CD8-positive, alpha-beta memory T cell (primary cell): ENCODE data around the gene TMEM120B. TPM values are rescaled to one million over a fixed set of nuclear protein-coding genes. Genes with fewer than 3 reads are reported as not detected.
A peak's percentile ranks its signal among the peaks of the same experiment; 100 is the strongest.

ENCODE experiments used
- CTCF ChIA-PET: fragments of 350-600 bp; sonication (Branson Sonifier 250); formaldehyde crosslinking; loops from one replicate; lab custom pipeline; 2021; ENCODE audit warnings: antibody characterized with exemption; lab: Charles Lee
- POLR2A ChIA-PET: fragments of 350-600 bp; sonication (Branson Sonifier 250); formaldehyde crosslinking; loops from one replicate; lab custom pipeline; 2021; ENCODE audit warnings: antibody characterized with exemption; lab: Charles Lee
- DNase-seq, 5 donors: peaks; one replicate each; pipeline versions ENCODE4 v3.0.0 to v3.0.0-alpha.2; 2020 to 2022; ENCODE audit warnings: mixed read lengths in 1 of 5
- H3K27ac ChIP-seq: one replicate; pipeline ENCODE4 v1.7.0; 2013; ENCODE audit warnings: low read depth, mild to moderate bottlenecking, low read length, moderate library complexity
- H3K27me3 ChIP-seq: 2 replicates; pipeline ENCODE4 v1.7.0; 2013; ENCODE audit warnings: low read length, mild to moderate bottlenecking; ENCODE audit not compliant: insufficient read depth, poor library complexity, severe bottlenecking
- H3K36me3 ChIP-seq: 2 replicates; pipeline ENCODE4 v1.7.0; 2013; ENCODE audit warnings: mild to moderate bottlenecking, low read length, moderate library complexity; ENCODE audit not compliant: insufficient read depth
- H3K4me1 ChIP-seq: 2 replicates; pipeline ENCODE4 v1.7.0; 2013; ENCODE audit warnings: mild to moderate bottlenecking, low read length, moderate library complexity; ENCODE audit not compliant: insufficient read depth
- H3K4me3 ChIP-seq: 2 replicates; pipeline ENCODE4 v1.7.0; 2013; ENCODE audit warnings: mild to moderate bottlenecking, low read length
- H3K9me3 ChIP-seq: 2 replicates; pipeline ENCODE4 v1.7.0; 2013; ENCODE audit warnings: mild to moderate bottlenecking, low read length
- H3K27ac Mint-ChIP-seq, 8 donors: one replicate each; pipeline ENCODE4 v1.8.0; 2020 to 2021; ENCODE audit warnings: mixed read lengths in 8 of 8, mild to moderate bottlenecking in 6 of 8, inconsistent platforms in 3 of 8, moderate library complexity in 3 of 8
- H3K27me3 Mint-ChIP-seq, 2 donors: one replicate each; pipeline ENCODE4 v1.8.0; 2020 to 2021; ENCODE audit warnings: mixed read lengths in 2 of 2, mild to moderate bottlenecking in 1 of 2, moderate library complexity in 1 of 2
- H3K36me3 Mint-ChIP-seq, 3 donors: one replicate each; pipeline ENCODE4 v1.8.0; 2020 to 2021; ENCODE audit warnings: mixed read lengths in 3 of 3, inconsistent platforms in 1 of 3, mild to moderate bottlenecking in 1 of 3
- H3K4me1 Mint-ChIP-seq, 3 donors: one replicate each; pipeline ENCODE4 v1.8.0; 2020 to 2021; ENCODE audit warnings: mixed read lengths in 3 of 3, inconsistent platforms in 1 of 3, mild to moderate bottlenecking in 1 of 3
- H3K4me3 Mint-ChIP-seq, 7 donors: one replicate each; pipeline ENCODE4 v1.8.0; 2020 to 2021; ENCODE audit warnings: mixed read lengths in 7 of 7, mild to moderate bottlenecking in 6 of 7, moderate library complexity in 4 of 7, inconsistent platforms in 2 of 7
- H3K9me3 Mint-ChIP-seq, 5 donors: one replicate each; pipeline ENCODE4 v1.8.0; 2020 to 2022; ENCODE audit warnings: mixed read lengths in 5 of 5, mild to moderate bottlenecking in 3 of 5, moderate library complexity in 2 of 5, inconsistent platforms in 1 of 5
- polyA plus RNA-seq: library from polyadenylated mRNA; unstranded; fragments of 300-500 nt; fragmentation: Illumina TruSeq; gene quantifications from one replicate; pipeline ENCODE4 v1.2.3, GENCODE V29; 2021
- total RNA-seq, 2 experiments: library from RNA; stranded (reverse); gene quantifications; one replicate each; pipeline ENCODE4 v1.2.3, GENCODE V29; 2021

Gene TMEM120B
- total and polyA plus RNA-seq, 3 experiments from 2014 or later = 3.9 to 15.2 (median 12.5) TPM

GRCh38 chr12:121802843-121803698 lies 90.5 kb downstream of the TMEM120B start:
- H3K4me3 Mint-ChIP-seq = peak overlapping the region; percentile 91 to 99 (median 95)
- CTCF ChIA-PET = interaction anchor here (1.0 to 44.0 kb wide), 5 partner anchors 3 to 90 kb away, joined by 3 to 1908 read pairs (median 9); partner anchors contain the start of genes PSMD9, RHOF and SETD1B
- peaks cover 28% of the 10 kb centered on the region for H3K4me1 ChIP-seq

GRCh38 chr12:121803861-121804416 lies 91.4 kb downstream of the TMEM120B start, which contains the start of gene SETD1B:
SETD1B (plus strand) TSS chr12:121804009; CDS start chr12:121804738, 729 bp downstream.
- H3K9me3 Mint-ChIP-seq = no peaks in the 10 kb centered on the region
- CTCF ChIA-PET = interaction anchor here (38.2 to 44.0 kb wide), 2 partner anchors 4 to 22 kb away, joined by 1908 read pairs; partner anchors contain the start of genes RHOF and SETD1B
- DNase-seq = peak in 3 of 5 donors; percentile 55 to 65 (median 64)
- H3K4me1 ChIP-seq = peaks cover 23% of the 10 kb centered on the region
- H3K27me3 Mint-ChIP-seq = peaks cover 0 to 1% of the 10 kb centered on the region in 2 donors
- H3K36me3 Mint-ChIP-seq = peaks cover 0 to 65% (median 5%) of the 10 kb centered on the region in 3 donors
- no peaks in the 10 kb centered on the region for H3K27me3 ChIP-seq
- POLR2A ChIA-PET = interaction anchor here (0.5 to 12.2 kb wide), 19 partner anchors 8 to 902 kb away, joined by 3 to 277 read pairs (median 4); partner anchors contain the start of genes DIABLO, ORAI1, PSMD9 and RHOF
- H3K4me1 Mint-ChIP-seq = peaks cover 24 to 38% (median 36%) of the 10 kb centered on the region in 3 donors
- H3K27ac Mint-ChIP-seq = peak within 1 kb of the TSS; percentile 96 to 99 (median 98)
- H3K9me3 ChIP-seq = no peaks in the 10 kb centered on the region
- H3K4me3 ChIP-seq = peak within 1 kb of the TSS; percentile 83
- H3K4me3 Mint-ChIP-seq = peak within 1 kb of the TSS; percentile 93 to 100 (median 97)
- peak within 1 kb of the TSS; percentile 94 for H3K27ac ChIP-seq
- peaks cover 16% of the 10 kb centered on the region for H3K36me3 ChIP-seq

More at GRCh38 chr12:121802843-121803698, 90.5 kb downstream of the TMEM120B start:
- POLR2A ChIA-PET = interaction anchor here (0.5 to 12.2 kb wide), 20 partner anchors 8 to 1557 kb away, joined by 3 to 277 read pairs (median 4); partner anchors contain the start of genes DIABLO, ORAI1, PSMD9 and RHOF
- Mint-ChIP-seq H3K27me3 (peaks cover 0 to 1% of the 10 kb centered on the region in 2 donors), H3K36me3 (peaks cover 0 to 66% (median 8%) of the 10 kb centered on the region in 3 donors), H3K27ac (peak overlapping the region; percentile 95 to 99 (median 97)), H3K9me3 (no peaks in the 10 kb centered on the region), H3K4me1 (peaks cover 31 to 42% (median 38%) of the 10 kb centered on the region in 3 donors)
- no peaks in the 10 kb centered on the region for H3K9me3 ChIP-seq
- H3K27me3 ChIP-seq = no peaks in the 10 kb centered on the region
- DNase-seq = peak; percentile 83 to 96 (median 91)
- H3K27ac ChIP-seq = peak overlapping the region; percentile 94
- peak overlapping the region; percentile 83 for H3K4me3 ChIP-seq
- peaks cover 18% of the 10 kb centered on the region for H3K36me3 ChIP-seq

DNA sequence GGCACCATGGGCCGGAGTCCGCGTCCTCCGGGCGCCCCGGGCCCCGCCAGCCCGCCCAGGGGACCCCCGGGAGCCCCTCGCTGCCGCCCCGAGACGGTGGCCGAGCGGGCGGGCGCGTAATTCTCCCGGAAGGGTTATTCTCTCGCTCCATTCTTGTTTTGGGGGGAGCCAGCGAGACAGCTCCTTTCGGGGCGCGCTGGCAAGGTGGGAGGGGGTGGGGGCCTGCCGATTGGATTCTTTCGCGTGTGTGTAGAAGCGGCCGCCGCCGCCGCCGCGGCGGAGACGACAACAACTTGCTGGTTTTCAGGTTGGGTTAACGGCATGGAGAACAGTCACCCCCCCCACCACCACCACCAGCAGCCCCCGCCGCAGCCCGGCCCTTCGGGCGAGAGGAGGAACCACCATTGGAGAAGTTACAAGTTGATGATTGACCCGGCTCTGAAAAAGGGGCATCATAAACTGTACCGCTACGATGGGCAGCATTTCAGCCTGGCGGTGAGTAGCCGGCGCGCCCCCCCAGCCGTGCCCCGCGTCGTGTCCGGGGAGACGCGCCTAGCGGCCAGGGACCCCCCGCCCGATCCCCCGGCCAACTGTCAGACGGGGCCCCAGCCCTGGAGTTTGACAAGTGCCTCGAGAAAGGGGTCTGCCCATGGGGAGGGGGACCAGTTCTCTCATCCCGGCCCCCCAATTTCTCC lies 92.0 kb downstream of the TMEM120B start:
- H3K4me1 ChIP-seq = peaks cover 18% of the 10 kb centered on the region
- H3K27me3 Mint-ChIP-seq = peaks cover 0 to 1% of the 10 kb centered on the region in 2 donors
- peak; percentile 48 to 82 (median 62) for DNase-seq
- H3K27ac ChIP-seq = peak overlapping the region; percentile 75
- peak overlapping the region; percentile 92 to 99 (median 96) for H3K27ac Mint-ChIP-seq
- H3K36me3 Mint-ChIP-seq = peaks cover 0 to 66% (median 9%) of the 10 kb centered on the region in 3 donors
- peak overlapping the region; percentile 93 to 100 (median 97) for H3K4me3 Mint-ChIP-seq
- no peaks in the 10 kb centered on the region for H3K9me3 ChIP-seq
- H3K4me3 ChIP-seq = peak overlapping the region; percentile 78
- no peaks in the 10 kb centered on the region for H3K27me3 ChIP-seq
- ChIA-PET POLR2A (interaction anchor here (0.6 to 12.2 kb wide), 17 partner anchors 7 to 902 kb away, joined by 3 to 277 read pairs (median 4); partner anchors contain the start of genes DIABLO, MLXIP, ORAI1 and PSMD9), CTCF (interaction anchor here (38.2 to 44.0 kb wide), 2 partner anchors 4 to 22 kb away, joined by 1908 read pairs; partner anchors contain the start of genes RHOF and SETD1B)
- peaks cover 23 to 40% (median 37%) of the 10 kb centered on the region in 3 donors for H3K4me1 Mint-ChIP-seq
- peaks cover 20% of the 10 kb centered on the region for H3K36me3 ChIP-seq
- no peaks in the 10 kb centered on the region for H3K9me3 Mint-ChIP-seq

GRCh38 chr12:121805171-121806008 lies 92.8 kb downstream of the TMEM120B start:
- H3K27ac ChIP-seq = peak overlapping the region; percentile 75
- CTCF ChIA-PET = interaction anchor here (38.2 kb wide), 1 partner anchor 23 kb away, joined by 1908 read pairs; the partner anchor contains the start of genes RHOF and SETD1B
- POLR2A ChIA-PET = interaction anchor here (0.5 to 9.1 kb wide), 7 partner anchors 12 to 509 kb away, joined by 3 to 235 read pairs (median 4); partner anchors contain the start of genes CAMKK2, RHOF and TMEM120B
- peak overlapping the region; percentile 75 to 99 (median 98) for H3K27ac Mint-ChIP-seq
- peak overlapping the region; percentile 93 to 100 (median 97) for H3K4me3 Mint-ChIP-seq
- H3K9me3 ChIP-seq = no peaks in the 10 kb centered on the region
- peaks cover 25% of the 10 kb centered on the region for H3K36me3 ChIP-seq
- peaks cover 23 to 43% (median 42%) of the 10 kb centered on the region in 3 donors for H3K4me1 Mint-ChIP-seq
- H3K4me1 ChIP-seq = peaks cover 18% of the 10 kb centered on the region
- no peaks in the 10 kb centered on the region for H3K27me3 ChIP-seq
- H3K27me3 Mint-ChIP-seq = peaks cover 0 to 1% of the 10 kb centered on the region in 2 donors
- H3K4me3 ChIP-seq = peak overlapping the region; percentile 90
- H3K9me3 Mint-ChIP-seq = no peaks in the 10 kb centered on the region
- peaks cover 0 to 70% (median 11%) of the 10 kb centered on the region in 3 donors for H3K36me3 Mint-ChIP-seq
- DNase-seq = peak in 1 of 5 donors; percentile 43

- peak overlapping the region; percentile 90 for H3K4me3 ChIP-seq
- Mint-ChIP-seq H3K27ac (peak overlapping the region; percentile 91 to 99 (median 98)), H3K9me3 (no peaks in the 10 kb centered on the region), H3K27me3 (peaks cover 0 to 1% of the 10 kb centered on the region in 2 donors), H3K4me3 (peak overlapping the region; percentile 93 to 100 (median 97)), H3K36me3 (peaks cover 0 to 74% (median 11%) of the 10 kb centered on the region in 3 donors), H3K4me1 (peaks cover 28 to 49% (median 49%) of the 10 kb centered on the region in 3 donors)
- H3K9me3 ChIP-seq = no peaks in the 10 kb centered on the region
- peaks cover 25% of the 10 kb centered on the region for H3K4me1 ChIP-seq
- no peaks in the 10 kb centered on the region for H3K27me3 ChIP-seq
- POLR2A ChIA-PET = interaction anchor here (0.6 to 9.1 kb wide), 9 partner anchors 8 to 466 kb away, joined by 3 to 235 read pairs (median 4); partner anchors contain the start of genes ORAI1, RHOF and TMEM120B
- peaks cover 32% of the 10 kb centered on the region for H3K36me3 ChIP-seq
- peak overlapping the region; percentile 66 for H3K27ac ChIP-seq
- CTCF ChIA-PET = interaction anchor here (38.2 kb wide), 1 partner anchor 24 kb away, joined by 1908 read pairs; the partner anchor contains the start of genes RHOF and SETD1B
- DNase-seq = peak in 3 of 5 donors; percentile 57 to 76 (median 75)
Measured at GRCh38 chr12:121806009-121806545, 93.5 kb downstream of the TMEM120B start.
